ENCODE data around the gene SLC39A11. TPM values are rescaled to one million over a fixed set of nuclear protein-coding genes. Genes with fewer than 3 reads are reported as not detected.
"Not testable (repeated sequence)": the region's sequence is repeated elsewhere in the genome, so short reads cannot be mapped to it uniquely, and the experiment has no call there.

The SLC39A11 gene
- total RNA-seq, 1 experiment from 2014 or later = 15.2 TPM

GRCh38 chr17:73068322-73069153, 23.9 kb downstream of the SLC39A11 start:
- TF ChIP-seq, protein P1, sequence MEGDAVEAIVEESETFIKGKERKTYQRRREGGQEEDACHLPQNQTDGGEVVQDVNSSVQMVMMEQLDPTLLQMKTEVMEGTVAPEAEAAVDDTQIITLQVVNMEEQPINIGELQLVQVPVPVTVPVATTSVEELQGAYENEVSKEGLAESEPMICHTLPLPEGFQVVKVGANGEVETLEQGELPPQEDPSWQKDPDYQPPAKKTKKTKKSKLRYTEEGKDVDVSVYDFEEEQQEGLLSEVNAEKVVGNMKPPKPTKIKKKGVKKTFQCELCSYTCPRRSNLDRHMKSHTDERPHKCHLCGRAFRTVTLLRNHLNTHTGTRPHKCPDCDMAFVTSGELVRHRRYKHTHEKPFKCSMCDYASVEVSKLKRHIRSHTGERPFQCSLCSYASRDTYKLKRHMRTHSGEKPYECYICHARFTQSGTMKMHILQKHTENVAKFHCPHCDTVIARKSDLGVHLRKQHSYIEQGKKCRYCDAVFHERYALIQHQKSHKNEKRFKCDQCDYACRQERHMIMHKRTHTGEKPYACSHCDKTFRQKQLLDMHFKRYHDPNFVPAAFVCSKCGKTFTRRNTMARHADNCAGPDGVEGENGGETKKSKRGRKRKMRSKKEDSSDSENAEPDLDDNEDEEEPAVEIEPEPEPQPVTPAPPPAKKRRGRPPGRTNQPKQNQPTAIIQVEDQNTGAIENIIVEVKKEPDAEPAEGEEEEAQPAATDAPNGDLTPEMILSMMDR (conservative IDR thresholded peaks at IDR 0.05) = no peak
- H3K56ac ChIP-seq (ENCODE audit: insufficient read length, low read depth, low read length) = no peak overlapping the region
- H3K14ac ChIP-seq (ENCODE audit: insufficient read depth, low read length) = no peak overlapping the region

GRCh38 chr17:73067699-73068098, 24.8 kb downstream of the SLC39A11 start:
- H2AFZ ChIP-seq (ENCODE audit: low read length); H3K27me3 Mint-ChIP-seq (ENCODE audit: low read depth); H3T11ph ChIP-seq (ENCODE audit: low read length); H3K9me3 ChIP-seq (ENCODE audit: control insufficient read depth, low read depth, low read length); H3K27me3 ChIP-seq (ENCODE audit: insufficient read depth, low read length); H2BK5ac ChIP-seq (ENCODE audit: insufficient read length, low read length); DNase-seq; H3K4me2 ChIP-seq (ENCODE audit: insufficient read depth, insufficient read length, low read length); H4K20me1 ChIP-seq (ENCODE audit: control insufficient read depth, insufficient read depth, insufficient read length); H3K27ac ChIP-seq (ENCODE audit: insufficient read length, low read depth, low read length); H3K4me1 Mint-ChIP-seq; H2BK20ac ChIP-seq (ENCODE audit: low read depth, low read length, poor library complexity, severe bottlenecking); H3K79me2 ChIP-seq (ENCODE audit: insufficient read depth, low read length); H3K18ac ChIP-seq (ENCODE audit: insufficient read length, low read depth, low read length); H2AK5ac ChIP-seq (ENCODE audit: insufficient read length, low read length); H3K56ac ChIP-seq (ENCODE audit: insufficient read length, low read depth, low read length); H3K4ac ChIP-seq (ENCODE audit: low read depth, low read length); H3K9ac ChIP-seq (ENCODE audit: extremely low read depth, insufficient read length, low read length); H4K5ac ChIP-seq (ENCODE audit: insufficient read length, low read depth, low read length); H3K9me3 Mint-ChIP-seq; H3K79me1 ChIP-seq (ENCODE audit: insufficient read depth, low read depth, low read length, poor library complexity, severe bottlenecking); H3K23me2 ChIP-seq (ENCODE audit: insufficient read length, low read depth, low read length, poor library complexity, severe bottlenecking); H3K23ac ChIP-seq (ENCODE audit: insufficient read length, low read depth, low read length); H4K8ac ChIP-seq (replicated peaks; ENCODE audit: insufficient read length, low read depth, low read length); H3K14ac ChIP-seq (ENCODE audit: insufficient read depth, low read length); H3K4me3 Mint-ChIP-seq; H2BK15ac ChIP-seq (ENCODE audit: low read depth, low read length); H2BK12ac ChIP-seq (ENCODE audit: insufficient read length, low read depth, low read length); H4K91ac ChIP-seq (ENCODE audit: insufficient read length, low read depth, low read length); H3K4me1 ChIP-seq (ENCODE audit: insufficient read depth, low read length); H2BK120ac ChIP-seq (ENCODE audit: low read depth, low read length, poor library complexity, severe bottlenecking): not testable (repeated sequence)
- H3K27ac Mint-ChIP-seq = 0 out of 7 replicates have a peak overlapping the region, but pooled peaks of 1 of the 3 experiments have one; percentile 60
- peaks cover 2 to 21% (median 11%) of the 10 kb centered on the region in 3 experiments for H3K36me3 Mint-ChIP-seq (ENCODE audit: insufficient read depth in 1 of 3, low read depth in 3 of 3)
- no CpG with 5 or more reads among the region's 2 CpGs for WGBS (ENCODE audit: extremely low coverage, insufficient read length, low lambda C conversion rate)

More at GRCh38 chr17:73068322-73069153, 23.9 kb downstream of the SLC39A11 start:
- no CpG with 5 or more reads among the region's 9 CpGs for WGBS (ENCODE audit: extremely low coverage, insufficient read length, low lambda C conversion rate)
- Histone ChIP-seq H3K18ac (ENCODE audit: insufficient read length, low read depth, low read length) (no peak overlapping the region), H4K91ac (ENCODE audit: insufficient read length, low read depth, low read length) (no peak overlapping the region), H3K23ac (ENCODE audit: insufficient read length, low read depth, low read length) (no peak overlapping the region), H4K8ac (replicated peaks; ENCODE audit: insufficient read length, low read depth, low read length) (no peak overlapping the region), H2BK12ac (ENCODE audit: insufficient read length, low read depth, low read length) (no peak overlapping the region), H4K20me1 (ENCODE audit: control insufficient read depth, insufficient read depth, insufficient read length) (no peaks in the 10 kb centered on the region), H3K27ac (ENCODE audit: insufficient read length, low read depth, low read length) (no peak overlapping the region), H2BK5ac (ENCODE audit: insufficient read length, low read length) (no peak overlapping the region), H3K4me1 (ENCODE audit: insufficient read depth, low read length) (no peaks in the 10 kb centered on the region), H4K5ac (ENCODE audit: insufficient read length, low read depth, low read length) (no peak overlapping the region), H3K79me2 (ENCODE audit: insufficient read depth, low read length) (no peaks in the 10 kb centered on the region), H2BK20ac (ENCODE audit: low read depth, low read length, poor library complexity, severe bottlenecking) (no peak overlapping the region), H3K4ac (ENCODE audit: low read depth, low read length) (no peak overlapping the region), H3K23me2 (ENCODE audit: insufficient read length, low read depth, low read length, poor library complexity, severe bottlenecking) (no peaks in the 10 kb centered on the region), H3K27me3 (ENCODE audit: insufficient read depth, low read length) (no peaks in the 10 kb centered on the region), H3K9ac (ENCODE audit: extremely low read depth, insufficient read length, low read length) (no peak overlapping the region), H2AK5ac (ENCODE audit: insufficient read length, low read length) (no peak overlapping the region), H3T11ph (ENCODE audit: low read length) (no peak overlapping the region), H2BK120ac (ENCODE audit: low read depth, low read length, poor library complexity, severe bottlenecking) (no peak overlapping the region), H3K79me1 (ENCODE audit: insufficient read depth, low read depth, low read length, poor library complexity, severe bottlenecking) (no peaks in the 10 kb centered on the region), H3K9me3 (ENCODE audit: control insufficient read depth, low read depth, low read length) (no peaks in the 10 kb centered on the region), H2AFZ (ENCODE audit: low read length) (no peak overlapping the region), H2BK15ac (ENCODE audit: low read depth, low read length) (no peak overlapping the region), H3K4me2 (ENCODE audit: insufficient read depth, insufficient read length, low read length) (no peak overlapping the region)
- Mint-ChIP-seq H3K9me3 (peaks cover 0 to 5% of the 10 kb centered on the region in 2 experiments; a peak in 3 of 5 replicates), H3K36me3 (ENCODE audit: insufficient read depth in 1 of 3, low read depth in 3 of 3) (peaks cover 2 to 21% (median 11%) of the 10 kb centered on the region in 3 experiments), H3K4me3 (no peak overlapping the region; a peak in 1 of 5 replicates), H3K4me1 (no peaks in the 10 kb centered on the region; a peak in 1 of 4 replicates), H3K27ac (no peak overlapping the region), H3K27me3 (ENCODE audit: low read depth) (no peaks in the 10 kb centered on the region)
- no peak for DNase-seq
